Subcutaneous abdominal adipose tissue (tissue), 5 donors: Measurements from ENCODE around the gene SLC6A2.
"Not testable (repeated sequence)": the region's sequence is repeated elsewhere in the genome, so short reads cannot be mapped to it uniquely, and the experiment has no call there.

ENCODE experiments used
- H3K27ac ChIP-seq: one replicate; pipeline ENCODE4 v1.7.0; 2013; ENCODE audit warnings: low read depth, mild to moderate bottlenecking, inconsistent platforms, low read length, moderate library complexity
- H3K27me3 ChIP-seq, 5 donors: one replicate each; pipeline ENCODE4 v1.7.0; 2013; ENCODE audit warnings: low read length in 5 of 5, inconsistent platforms in 1 of 5; ENCODE audit not compliant: control insufficient read depth in 5 of 5, insufficient read depth in 4 of 5
- H3K36me3 ChIP-seq, 5 donors: one replicate each; pipeline ENCODE4 v1.7.0; 2013; ENCODE audit warnings: low read length in 5 of 5; ENCODE audit not compliant: control insufficient read depth in 5 of 5, insufficient read depth in 5 of 5
- H3K4me1 ChIP-seq, 5 donors: one replicate each; pipeline ENCODE4 v1.7.0; 2013; ENCODE audit warnings: low read length in 5 of 5, mild to moderate bottlenecking in 3 of 5, moderate library complexity in 1 of 5; ENCODE audit not compliant: control insufficient read depth in 5 of 5, insufficient read depth in 5 of 5
- H3K4me3 ChIP-seq, 5 donors: one replicate each; pipeline ENCODE4 v1.7.0; 2013; ENCODE audit warnings: low read length in 5 of 5, low read depth in 1 of 5
- H3K9ac ChIP-seq, 5 donors: one replicate each; pipeline ENCODE4 v1.7.0; 2013; ENCODE audit warnings: low read length in 5 of 5, mild to moderate bottlenecking in 4 of 5, moderate library complexity in 3 of 5
- H3K9me3 ChIP-seq, 5 donors: one replicate each; pipeline ENCODE4 v1.7.0; 2013; ENCODE audit warnings: low read length in 5 of 5; ENCODE audit not compliant: control insufficient read depth in 5 of 5
- donor health status: healthy.
- donor health status: healthy.
- donor health status: healthy.
- donor health status: healthy.
- donor health status: healthy.

The SLC6A2 gene

DNA sequence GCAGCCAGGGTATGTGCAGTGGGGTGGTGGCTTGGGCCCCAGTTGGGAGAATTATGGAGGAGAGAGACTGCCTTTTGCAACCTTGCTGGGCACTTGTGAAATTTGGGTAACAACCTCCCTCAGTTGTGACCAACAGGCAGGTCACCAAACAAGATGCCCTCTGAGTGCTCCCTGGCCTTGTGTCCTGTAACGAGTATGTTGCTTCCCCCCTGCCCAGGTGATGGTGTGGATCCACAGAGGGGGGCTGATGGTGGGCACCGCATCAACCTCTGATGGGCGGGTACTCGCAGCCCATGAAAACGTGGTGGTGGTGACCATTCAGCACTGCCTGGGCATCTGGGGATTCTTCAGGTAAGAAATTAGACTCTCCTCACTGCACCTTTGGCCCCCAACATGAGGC lies 74.3 kb downstream of the SLC6A2 start:
- H3K9ac ChIP-seq, result no peak overlapping the region
- no peak overlapping the region for H3K27ac ChIP-seq
- H3K36me3 ChIP-seq, result no peaks in the 10 kb centered on the region
- no peak overlapping the region for H3K4me3 ChIP-seq
- peaks cover 0 to 4% (median 0%) of the 10 kb centered on the region in 5 donors for H3K27me3 ChIP-seq
- H3K9me3 ChIP-seq, result no peaks in the 10 kb centered on the region
- H3K4me1 ChIP-seq, result no peaks in the 10 kb centered on the region

DNA sequence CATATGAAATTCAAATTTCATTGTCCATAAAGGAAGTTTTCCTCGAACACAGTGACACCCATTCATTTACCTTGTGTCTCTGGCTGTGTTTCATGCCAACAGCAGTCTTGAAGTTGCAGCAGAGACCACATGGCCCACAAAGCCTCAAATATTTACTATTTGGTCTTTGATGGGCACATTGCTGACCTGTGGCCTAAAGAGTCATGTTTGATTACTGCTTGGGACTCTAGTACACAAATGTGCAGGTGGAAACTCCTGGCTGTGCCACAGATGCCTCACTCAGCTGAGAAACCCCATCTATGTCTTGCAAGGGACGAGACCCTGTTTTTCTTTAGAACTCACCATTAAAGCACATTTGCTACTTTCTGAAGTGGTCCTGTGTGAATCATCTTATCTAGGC lies 76.7 kb downstream of the SLC6A2 start:
- Histone ChIP-seq H3K27me3 (peaks cover 0 to 4% (median 0%) of the 10 kb centered on the region in 5 donors), H3K4me3 (no peak overlapping the region), H3K9ac (no peak overlapping the region), H3K27ac (no peak overlapping the region), H3K36me3 (no peaks in the 10 kb centered on the region), H3K4me1 (no peaks in the 10 kb centered on the region), H3K9me3 (no peaks in the 10 kb centered on the region)

DNA sequence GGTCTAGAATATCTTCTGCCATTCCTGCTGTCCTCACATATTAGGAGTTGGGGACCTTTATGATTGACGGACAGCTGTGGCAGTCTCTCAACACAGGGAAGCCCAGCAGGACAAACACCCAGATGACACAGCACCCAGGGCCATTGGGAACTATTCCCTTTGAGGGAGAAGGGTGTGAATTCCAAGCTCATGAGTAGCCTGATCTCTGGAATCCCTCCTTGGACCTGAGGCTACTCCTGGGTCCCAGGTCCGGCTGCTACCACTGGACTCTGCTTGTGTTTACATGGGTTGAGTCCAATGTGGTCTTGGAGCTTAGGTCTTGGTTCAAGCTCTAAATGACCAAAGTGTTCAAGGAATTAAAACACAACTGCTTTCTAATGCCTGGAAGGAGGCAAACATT lies 78.9 kb downstream of the SLC6A2 start:
- no peaks in the 10 kb centered on the region for H3K4me1 ChIP-seq
- H3K9ac ChIP-seq, result no peak overlapping the region
- H3K36me3 ChIP-seq, result no peaks in the 10 kb centered on the region
- H3K27me3 ChIP-seq, result peaks cover 0 to 4% (median 0%) of the 10 kb centered on the region in 5 donors
- no peak overlapping the region for H3K4me3 ChIP-seq
- H3K9me3 ChIP-seq, result no peaks in the 10 kb centered on the region
- H3K27ac ChIP-seq, result no peak overlapping the region

DNA sequence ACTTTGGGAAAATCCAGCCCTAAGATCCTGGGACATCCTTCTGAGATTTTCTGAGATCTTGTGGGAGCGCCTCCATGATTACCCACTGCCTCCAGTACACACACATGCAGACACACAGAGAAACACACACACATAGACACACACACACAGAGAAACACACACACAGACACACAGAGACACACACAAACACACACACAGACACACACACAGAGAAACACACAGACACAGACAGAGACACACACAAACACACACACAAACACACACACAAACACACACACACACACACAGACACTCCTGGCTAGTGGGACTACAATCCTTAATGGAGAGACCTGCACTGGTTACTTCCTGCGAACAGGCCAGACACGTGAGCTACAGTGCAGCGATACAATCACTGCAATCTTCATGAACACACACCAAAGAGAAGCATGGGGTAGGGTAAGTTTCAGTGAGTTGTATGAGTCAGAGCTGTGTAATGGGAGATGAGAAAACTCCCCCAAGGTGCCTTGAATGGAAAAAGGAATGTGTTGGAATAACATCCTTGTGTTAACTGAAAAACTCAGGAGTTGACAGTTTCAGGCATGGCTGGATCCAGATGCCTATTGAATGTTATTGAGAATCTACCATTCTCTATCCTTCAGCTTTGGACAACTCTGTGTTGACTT lies 79.5 kb downstream of the SLC6A2 start:
- Histone ChIP-seq H3K4me1 (no peaks in the 10 kb centered on the region), H3K36me3 (no peaks in the 10 kb centered on the region), H3K27me3 (peaks cover under 1 to 8% (median 3%) of the 10 kb centered on the region in 5 donors), H3K9me3 (no peaks in the 10 kb centered on the region), H3K4me3 (no peak overlapping the region), H3K9ac (no peak overlapping the region), H3K27ac (no peak overlapping the region)

DNA sequence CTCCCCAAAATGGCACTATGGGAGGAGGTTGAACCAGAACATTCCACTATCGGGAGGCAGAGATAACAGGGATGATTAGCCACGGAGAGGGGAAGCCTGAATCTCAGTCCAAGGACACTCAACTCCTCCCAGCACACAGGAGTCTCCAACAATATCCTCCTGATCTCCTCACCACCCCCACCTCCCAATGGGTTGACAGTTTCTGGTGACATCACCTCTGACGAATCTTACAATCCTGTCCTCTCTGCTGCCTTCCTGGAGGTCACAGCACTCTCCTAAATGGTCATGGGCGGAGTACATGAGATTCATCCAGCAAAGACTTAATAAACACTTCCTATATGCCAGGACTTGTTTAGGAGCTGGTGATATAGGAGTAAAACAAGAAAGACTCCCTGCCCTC lies 80.9 kb downstream of the SLC6A2 start:
- Histone ChIP-seq H3K4me1 (no peaks in the 10 kb centered on the region), H3K27ac (no peak overlapping the region), H3K9ac (no peak overlapping the region), H3K36me3 (no peaks in the 10 kb centered on the region), H3K9me3 (no peaks in the 10 kb centered on the region), H3K4me3 (no peak overlapping the region), H3K27me3 (peaks cover 3 to 12% (median 4%) of the 10 kb centered on the region in 5 donors)

DNA sequence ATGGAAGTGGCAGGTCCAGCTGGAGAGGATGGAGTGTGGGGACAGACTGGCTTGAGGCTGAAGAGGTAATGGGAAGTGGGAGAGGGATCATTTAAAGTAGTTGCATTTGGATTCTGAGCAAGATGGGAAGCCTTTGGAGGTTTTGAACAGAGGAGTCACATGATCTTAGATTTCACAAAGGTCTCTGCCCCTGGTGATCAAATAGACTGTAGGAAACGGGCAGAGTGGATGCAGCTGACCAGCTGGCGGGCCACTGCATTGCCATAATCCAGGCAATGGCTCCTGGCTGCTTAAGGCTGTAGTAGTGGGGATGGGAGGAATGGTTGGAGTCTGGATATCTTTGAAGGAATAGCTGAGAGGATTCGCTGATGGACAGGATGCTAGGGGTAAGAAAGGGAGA lies 81.5 kb downstream of the SLC6A2 start:
- H3K27ac ChIP-seq, result no peak overlapping the region
- H3K36me3 ChIP-seq, result no peaks in the 10 kb centered on the region
- no peak overlapping the region for H3K9ac ChIP-seq
- no peaks in the 10 kb centered on the region for H3K4me1 ChIP-seq
- H3K4me3 ChIP-seq, result no peak overlapping the region
- peaks cover 3 to 15% (median 4%) of the 10 kb centered on the region in 5 donors for H3K27me3 ChIP-seq
- no peaks in the 10 kb centered on the region for H3K9me3 ChIP-seq

DNA sequence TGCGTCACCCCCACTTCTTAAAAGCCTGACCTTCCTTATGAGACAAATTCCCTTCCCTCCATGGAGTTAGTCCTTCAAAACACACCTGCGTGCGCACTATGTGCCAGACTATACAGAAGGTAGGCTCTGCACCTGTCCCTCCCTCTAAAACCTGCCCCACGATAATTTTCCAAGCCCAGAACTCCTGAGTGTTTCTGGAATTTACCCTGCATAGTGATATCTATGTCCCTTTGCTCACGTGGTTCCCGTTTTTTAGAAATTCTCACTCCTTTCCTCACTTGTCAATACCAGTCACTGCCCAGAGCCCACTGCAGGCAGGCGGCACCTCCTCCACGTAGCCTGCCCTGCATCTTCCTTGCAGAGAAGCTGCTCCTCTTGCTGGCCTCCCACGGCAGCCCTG lies 82.2 kb downstream of the SLC6A2 start:
- Histone ChIP-seq H3K36me3 (no peaks in the 10 kb centered on the region), H3K9me3 (no peaks in the 10 kb centered on the region), H3K27me3 (peaks cover 3 to 18% (median 5%) of the 10 kb centered on the region in 5 donors)

DNA sequence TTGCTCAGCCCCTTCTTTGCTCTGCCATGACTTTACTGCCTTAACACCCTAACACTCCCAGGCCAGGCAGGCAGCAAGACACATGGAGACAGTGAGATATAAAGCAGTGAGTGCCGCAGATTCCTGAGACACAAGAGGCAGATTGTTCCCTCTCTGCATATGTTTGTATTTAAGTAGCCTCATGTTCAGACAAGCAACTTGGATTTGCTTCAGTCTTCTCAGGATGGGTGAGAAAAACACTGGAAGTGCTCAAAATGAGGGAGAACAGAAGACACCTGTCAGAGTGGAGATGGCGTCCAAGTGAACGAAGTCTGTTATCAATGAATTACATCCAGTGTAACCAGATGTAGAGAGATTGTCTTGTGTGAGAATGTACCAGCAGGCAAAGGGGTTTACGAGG lies 90.3 kb downstream of the SLC6A2 start:
- H3K4me1 ChIP-seq, result no peaks in the 10 kb centered on the region
- H3K9ac ChIP-seq, result no peak overlapping the region
- peaks cover 5 to 21% (median 8%) of the 10 kb centered on the region in 5 donors for H3K27me3 ChIP-seq
- H3K4me3 ChIP-seq, result no peak overlapping the region
- H3K9me3 ChIP-seq, result peaks cover 0 to 3% (median 0%) of the 10 kb centered on the region in 5 donors
- no peaks in the 10 kb centered on the region for H3K36me3 ChIP-seq
- no peak overlapping the region for H3K27ac ChIP-seq

More for the DNA sequence above, 82.2 kb downstream of the SLC6A2 start:
- Histone ChIP-seq H3K4me3 (no peak overlapping the region), H3K4me1 (no peaks in the 10 kb centered on the region), H3K27ac (no peak overlapping the region), H3K9ac (no peak overlapping the region)

DNA sequence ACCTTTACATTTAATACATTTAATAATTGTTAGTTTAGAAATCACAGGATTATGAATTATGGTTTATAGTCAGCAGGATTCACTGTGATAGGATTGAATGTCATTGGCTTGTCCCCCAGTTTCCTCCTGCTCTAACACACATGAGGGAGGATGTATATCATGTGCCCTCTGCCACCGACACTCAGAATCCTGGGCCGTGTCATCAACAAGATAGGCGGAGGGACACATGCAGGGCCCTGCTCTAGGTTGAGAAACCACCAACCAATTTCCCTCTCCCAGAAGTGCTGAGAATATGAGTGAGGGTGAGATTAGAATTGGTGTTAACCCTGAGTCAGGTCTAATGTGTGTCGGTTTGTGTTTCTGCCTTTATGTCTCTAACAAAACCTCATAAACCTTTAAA lies 92.0 kb downstream of the SLC6A2 start:
- H3K9me3 ChIP-seq, result peaks cover 0 to 12% (median 0%) of the 10 kb centered on the region in 5 donors
- H3K36me3 ChIP-seq, result no peaks in the 10 kb centered on the region
- H3K4me1 ChIP-seq, result no peaks in the 10 kb centered on the region
- H3K27ac ChIP-seq, result no peak overlapping the region
- no peak overlapping the region for H3K9ac ChIP-seq
- H3K4me3 ChIP-seq, result no peak overlapping the region
- peaks cover 3 to 12% (median 8%) of the 10 kb centered on the region in 5 donors for H3K27me3 ChIP-seq

DNA sequence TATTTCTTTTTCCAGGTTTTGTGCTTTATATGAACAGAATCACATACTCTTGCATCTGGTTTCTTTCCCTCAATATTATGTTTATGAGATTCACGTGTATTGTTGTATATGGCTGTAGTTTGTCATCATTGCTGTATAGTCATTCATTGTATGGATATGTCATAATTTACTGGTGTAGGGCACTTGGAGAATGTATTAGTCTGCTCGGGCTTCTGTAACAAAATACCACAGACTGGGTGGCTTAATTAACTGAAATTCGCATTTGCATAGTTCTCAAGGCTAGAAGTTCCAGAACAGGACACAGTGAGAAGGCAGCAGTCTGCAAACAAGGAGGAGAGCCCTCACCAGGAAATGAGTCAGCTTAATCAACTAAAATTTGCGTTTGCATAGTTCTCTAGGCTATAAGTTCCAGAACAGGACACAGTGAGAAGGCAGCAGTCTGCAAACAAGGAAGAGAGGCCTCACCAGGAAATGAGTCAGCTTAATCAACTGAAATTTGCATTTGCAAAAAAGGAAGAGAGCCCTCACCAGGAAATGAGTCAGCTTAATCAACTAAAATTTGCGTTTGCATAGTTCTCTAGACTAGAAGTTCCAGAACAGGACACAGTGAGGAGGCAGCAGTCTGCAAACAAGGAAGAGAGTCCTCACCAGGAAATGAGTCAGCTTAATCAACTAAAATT lies 96.8 kb downstream of the SLC6A2 start:
- not testable (repeated sequence) for H3K27ac ChIP-seq, H3K4me3 ChIP-seq, H3K4me1 ChIP-seq, H3K9ac ChIP-seq, H3K36me3 ChIP-seq, H3K27me3 ChIP-seq
- peaks cover 0 to 12% (median 6%) of the 10 kb centered on the region in 5 donors for H3K9me3 ChIP-seq
